H4 (cell line): ENCODE results near the gene ZNF555. TPM values are rescaled to one million over a fixed set of nuclear protein-coding genes. Genes with fewer than 3 reads are reported as not detected.
"Not testable (repeated sequence)": the region's sequence is repeated elsewhere in the genome, so short reads cannot be mapped to it uniquely, and the experiment has no call there.

Source experiments
- DNase-seq: peaks from one replicate; pipeline ENCODE4 v3.0.0-alpha.2; 2015; ENCODE audit warnings: low spot score
- total RNA-seq: library from RNA; depleted of rRNA; stranded (reverse); fragments of >200 nt; shearing (Covaris generic); gene quantifications from 2 replicates; pipeline ENCODE4 v1.2.3, GENCODE V29; 2014; rRNA removed

The ZNF555 gene
- 3.0 and 4.8 TPM in 2 replicates for total RNA-seq

DNA sequence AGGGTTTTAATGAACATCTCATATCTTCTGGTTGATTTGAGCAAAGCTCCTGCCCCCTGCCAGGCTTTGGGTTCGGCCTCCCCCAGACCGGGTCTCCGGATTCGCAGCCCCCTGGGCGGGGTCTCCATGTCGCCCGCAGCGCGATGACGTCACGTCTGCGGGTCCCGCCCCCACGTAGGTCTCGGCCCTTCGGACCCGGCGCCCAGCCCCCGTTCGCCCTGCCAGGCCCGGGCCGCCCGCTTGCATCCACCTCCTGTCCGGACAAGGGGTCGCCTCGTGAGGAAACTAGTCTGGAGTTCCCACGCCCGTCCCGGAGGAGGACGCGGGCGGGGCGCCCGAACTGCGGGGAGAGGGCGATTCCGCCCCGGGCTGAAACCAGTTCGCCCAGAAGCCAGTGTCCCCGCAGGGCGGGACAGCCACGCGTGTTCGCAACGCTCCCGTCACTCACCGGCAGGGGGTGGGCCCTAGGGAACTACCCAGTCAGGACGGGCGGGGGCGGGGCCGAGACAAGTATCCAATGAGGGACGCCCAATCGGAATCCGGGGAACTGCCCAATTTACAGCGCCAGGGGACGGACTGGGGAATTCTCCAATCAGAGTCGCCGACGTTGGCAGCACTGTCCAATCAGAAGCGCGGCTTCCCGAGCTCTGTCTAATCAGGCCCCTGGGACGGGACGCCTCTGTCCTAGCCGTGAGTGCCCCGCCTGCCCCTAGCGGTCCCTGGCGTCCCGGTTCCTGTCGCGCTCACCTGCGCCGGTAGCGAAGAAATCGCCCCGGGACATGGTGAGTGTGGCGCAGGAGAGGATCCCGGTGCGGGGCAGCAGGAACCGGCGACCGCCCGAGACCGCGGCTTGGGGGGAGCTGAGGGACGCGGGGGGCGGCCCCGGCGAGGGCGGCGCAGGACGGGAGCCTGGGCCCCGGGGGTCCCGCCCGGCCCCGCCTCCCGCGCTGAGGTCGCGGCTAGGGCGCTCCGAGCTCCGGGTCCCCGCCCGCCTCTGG, at the start of gene ZNF555:
Gene ZNF555, plus strand, starts transcription at position 682 of the 998 bp plus-strand sequence. Its CDS starts 98 bp downstream, at position 780.
- DNase-seq, result peak; percentile 97

DNA sequence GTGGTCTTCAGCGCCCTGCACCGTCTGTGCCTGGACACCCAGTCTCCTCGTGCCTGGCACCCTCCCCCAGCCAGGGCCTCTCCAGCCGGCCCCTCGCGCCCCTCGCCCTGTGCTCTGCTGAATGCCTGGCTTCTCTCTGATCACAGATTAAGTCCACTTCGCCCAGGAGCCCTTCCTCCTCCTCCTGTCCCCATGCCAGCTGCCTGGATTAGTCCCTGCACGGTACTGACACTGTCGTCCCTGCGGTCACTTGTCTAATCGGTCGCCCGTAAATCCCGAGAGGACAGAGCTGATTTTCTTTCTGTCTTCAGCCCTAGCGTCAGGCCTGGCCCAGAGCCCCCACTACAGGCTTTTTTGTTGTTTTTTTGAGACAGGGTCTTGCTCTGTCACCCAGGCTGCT, 49.4 kb upstream of the ZNF555 start:
- no peak for DNase-seq

DNA sequence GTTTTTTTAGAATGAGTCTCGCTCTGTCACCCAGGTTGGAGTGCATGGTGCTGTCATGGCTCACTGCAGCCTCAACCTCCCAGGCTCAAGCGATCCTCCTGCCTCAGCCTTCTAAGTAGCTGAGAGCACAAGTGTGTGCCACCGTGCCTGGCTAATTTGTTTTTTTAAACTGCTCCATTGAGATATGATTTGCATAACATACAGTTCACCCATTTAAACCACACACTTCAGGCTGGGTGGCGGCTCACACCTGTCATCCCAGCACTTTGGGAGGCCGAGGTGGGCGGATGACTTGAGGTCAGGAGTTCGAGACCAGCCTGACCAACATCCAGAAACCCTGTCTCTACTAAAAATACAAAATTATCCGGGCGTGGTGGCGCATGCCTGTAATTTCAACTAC, 48.6 kb upstream of the ZNF555 start:
- DNase-seq, result not testable (repeated sequence)

DNA sequence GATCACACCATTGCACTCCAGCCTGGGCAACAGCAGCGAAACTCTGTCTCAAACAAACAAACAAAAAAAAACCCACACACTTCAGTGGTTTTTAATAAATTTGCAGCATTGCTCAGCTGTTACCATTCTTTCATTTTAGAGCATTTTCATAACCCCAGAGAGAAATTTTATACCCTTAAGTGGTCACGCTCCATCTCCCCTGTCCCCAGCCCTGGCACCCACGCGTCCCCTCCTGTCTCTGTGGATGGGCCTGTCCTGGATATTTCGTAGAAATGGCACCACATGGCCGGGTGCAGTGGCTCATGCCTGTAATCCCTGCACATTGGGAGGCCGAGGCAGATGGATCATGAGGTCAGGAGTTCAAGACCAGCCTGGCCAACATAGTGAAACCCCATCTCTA, 48.1 kb upstream of the ZNF555 start:
- DNase-seq, result no peak

DNA sequence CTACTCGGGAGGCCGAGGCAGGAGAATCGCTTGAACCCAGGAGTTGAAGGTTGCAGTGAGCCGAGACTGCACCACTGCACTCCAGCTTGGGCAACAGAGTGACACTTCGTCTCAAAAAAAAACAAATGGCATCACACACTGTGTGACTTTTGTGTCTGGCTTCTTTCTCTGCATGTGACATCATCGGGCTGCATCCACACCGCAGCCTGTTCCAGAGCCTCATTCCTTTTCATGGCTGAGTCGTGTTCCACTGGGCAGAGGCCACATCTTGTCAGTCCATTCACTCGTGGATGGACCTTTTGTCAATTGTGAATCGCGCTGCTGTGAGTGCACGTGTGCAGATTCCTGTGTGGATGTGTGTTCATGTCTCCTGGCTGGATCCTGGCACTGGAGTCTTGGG, 47.7 kb upstream of the ZNF555 start:
- DNase-seq, result no peak

DNA sequence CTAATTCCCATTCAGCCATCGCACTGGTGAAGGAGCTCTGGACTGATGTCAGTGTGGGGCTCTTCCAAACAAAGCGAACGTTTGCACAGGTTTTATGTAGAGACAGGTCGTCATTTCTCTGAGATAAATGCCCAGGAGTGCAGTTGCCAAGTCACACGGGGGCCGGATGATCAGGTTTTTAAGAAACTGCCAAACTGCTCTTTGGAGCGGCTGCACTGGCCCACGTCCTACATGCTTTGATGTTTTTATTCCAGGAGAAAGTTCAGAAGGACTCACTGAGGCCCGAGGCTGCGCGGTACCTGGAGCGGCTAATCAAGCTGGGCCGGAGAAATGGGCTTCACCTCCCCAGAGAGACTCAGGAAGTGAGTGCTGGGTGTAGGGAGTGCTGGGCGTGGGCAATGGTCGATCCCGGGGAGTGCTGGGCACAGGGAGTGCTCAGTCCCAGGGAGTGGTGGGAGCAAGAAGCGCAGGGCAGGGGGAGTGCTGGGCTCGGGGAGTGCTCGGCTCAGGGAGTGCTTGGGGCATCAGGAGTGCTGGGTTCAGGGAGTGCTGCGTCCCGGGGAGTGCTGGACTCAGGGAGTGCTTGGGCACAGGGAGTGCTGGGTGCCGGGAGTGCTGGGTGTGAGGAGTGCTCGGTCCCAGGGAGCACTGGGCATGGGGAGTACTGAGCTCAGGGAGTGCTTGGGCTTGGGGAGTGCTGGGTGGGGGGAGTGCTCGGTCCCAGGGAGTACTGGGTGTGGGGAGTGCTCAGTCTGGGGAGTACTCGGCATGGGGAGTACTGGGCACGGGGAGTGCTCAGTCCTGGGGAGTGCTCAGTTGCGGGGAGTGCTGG, 45.2 kb upstream of the ZNF555 start:
- no peak for DNase-seq

DNA sequence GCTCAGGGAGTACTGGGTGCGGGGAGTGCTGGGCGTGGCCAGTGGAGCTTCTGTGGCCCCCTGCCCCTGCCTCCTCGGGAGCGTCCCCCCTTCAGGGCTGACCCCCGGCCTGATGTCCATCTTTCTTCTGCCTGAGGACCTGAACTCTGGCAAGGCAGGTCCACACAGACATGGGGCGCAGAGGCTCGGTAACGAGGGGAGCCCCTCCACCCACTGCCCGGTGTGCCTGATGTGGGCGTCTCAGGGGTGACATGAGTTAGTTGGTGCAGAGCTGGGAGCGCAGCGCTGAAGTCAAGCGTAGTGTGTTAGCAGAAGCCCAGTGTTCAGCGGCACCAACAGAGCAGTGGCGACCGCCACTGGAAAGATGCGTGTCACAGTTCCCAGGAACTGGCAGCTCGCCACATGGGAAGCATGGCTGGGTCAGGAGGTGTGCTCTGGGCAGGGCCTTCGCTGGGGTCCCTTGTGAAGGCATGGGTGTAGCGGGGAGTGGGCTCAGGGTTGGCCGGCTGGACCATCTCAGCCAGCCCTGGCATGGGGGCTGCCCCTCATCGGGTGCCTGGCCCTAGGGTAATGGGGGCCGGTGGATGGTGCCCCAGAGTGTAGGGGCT, 44.5 kb upstream of the ZNF555 start:
- no peak for DNase-seq

DNA sequence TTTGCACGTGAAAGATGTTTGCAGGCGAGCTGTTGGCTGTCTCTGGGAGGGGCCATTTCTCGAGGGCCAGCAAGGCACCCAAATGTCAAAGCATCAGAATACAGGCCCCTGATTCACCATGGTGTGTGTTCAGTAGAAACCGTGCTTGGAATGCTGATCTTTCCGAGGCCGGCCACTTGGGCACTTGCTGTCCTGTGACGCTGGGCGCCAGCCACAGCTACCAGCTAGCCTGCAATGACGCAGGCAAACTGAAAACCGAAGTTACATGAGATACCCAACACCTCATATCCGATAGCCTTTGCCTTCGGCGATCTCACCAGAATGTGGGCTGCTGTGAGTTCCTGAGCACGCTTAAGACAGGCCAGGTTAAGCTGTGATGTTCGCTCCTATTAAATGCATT, 44.0 kb upstream of the ZNF555 start:
- DNase-seq, result no peak

DNA sequence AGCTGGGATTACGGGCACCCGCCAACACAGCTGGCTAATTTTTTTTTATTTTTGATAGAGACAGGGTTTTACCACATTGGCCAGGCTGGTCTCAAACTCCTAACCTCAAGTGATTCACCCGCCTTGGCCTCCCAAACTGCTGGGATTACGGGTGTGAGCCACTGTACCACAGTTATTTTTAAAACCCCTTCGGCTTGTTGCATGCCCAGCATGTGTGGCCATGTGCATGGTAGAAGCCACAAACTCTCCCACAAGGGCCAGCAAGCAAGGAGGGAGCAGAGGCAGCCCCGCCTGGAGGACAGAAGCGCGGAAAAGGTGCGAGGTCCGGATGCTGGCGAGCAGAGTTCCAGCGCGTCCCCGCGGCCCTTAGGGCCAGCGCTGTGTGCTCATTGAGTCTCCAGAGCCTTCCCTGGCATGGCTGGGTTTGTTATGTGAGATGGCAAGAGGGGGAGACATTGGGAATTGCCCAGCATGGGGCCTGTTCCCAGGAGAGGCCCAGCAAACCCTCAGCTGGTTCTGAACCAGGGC, 43.1 kb upstream of the ZNF555 start:
- no peak for DNase-seq

DNA sequence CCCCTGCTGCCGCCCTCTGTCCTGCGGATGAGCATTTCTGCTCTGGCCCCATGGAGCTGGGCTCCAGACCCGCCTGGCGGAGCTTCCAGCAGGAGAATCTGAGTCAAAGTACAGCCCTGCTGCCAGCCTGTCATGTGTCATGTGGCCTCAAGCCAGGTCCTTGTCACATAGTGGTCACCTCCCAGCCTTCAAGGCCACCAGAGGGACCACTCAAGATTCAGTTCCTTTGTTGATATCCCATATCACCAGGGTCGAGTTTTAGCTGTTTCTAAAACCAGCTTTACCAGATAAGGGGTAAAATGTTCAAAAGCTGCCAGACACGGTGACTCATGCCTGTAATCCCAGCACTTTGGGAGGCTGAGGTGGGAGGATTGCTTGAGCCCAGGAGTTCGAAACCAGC, 42.5 kb upstream of the ZNF555 start:
- DNase-seq, result no peak

DNA sequence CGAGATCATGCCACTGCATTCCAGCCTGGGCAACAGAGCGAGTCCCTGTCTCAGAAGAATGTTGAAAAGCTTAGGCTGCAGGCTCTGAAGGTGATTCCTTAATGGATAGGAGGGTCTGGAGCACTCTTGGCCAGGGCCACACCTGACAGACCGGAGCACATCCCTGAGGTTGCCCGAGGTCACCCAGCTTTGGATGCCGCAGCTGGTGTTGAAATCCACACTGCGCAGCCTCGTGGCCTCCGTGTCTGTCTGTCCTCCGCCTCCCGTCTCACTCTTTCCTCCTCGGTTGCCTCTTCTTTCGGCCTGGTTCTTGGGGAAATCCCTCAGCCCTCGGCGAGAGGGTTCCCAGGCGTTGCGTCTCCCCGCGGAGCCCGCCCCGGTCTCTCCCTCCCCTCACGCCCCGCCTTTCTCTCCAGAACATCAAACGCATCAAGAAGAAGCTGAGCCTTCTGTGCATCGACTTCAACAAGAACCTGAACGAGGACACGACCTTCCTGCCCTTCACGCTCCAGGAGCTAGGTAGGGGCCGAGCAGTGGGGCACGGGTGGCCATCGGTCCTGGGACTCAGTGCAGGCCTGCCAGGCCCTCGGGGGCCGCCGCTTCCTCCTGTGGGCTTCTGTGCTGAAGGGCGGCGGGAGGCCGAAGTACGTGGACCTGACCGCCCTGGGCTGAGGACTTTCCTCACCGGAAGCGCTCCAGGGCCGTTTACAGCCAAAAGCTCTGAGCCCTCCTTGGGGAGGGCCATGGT, 41.8 kb upstream of the ZNF555 start:
- no peak for DNase-seq

DNA sequence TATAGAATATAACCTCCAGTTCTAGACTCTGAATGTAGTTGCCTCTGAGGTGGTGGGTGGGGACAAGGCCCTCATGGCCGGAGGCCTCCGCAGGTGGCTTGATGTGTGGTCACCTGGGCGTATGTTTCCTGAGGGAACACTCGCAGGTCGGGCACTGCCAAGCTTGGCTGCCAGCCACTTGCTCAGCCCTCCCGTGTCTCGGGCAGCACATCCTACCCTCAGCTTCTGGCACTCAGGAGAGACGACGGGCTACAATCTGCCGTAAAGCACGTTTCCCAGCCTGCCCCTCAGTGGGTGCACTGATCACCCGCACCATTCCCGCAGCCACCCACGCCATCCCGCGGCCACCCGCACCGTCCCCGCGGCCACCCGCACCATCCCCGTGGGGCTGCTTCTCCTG, 40.8 kb upstream of the ZNF555 start:
- DNase-seq, result no peak

DNA sequence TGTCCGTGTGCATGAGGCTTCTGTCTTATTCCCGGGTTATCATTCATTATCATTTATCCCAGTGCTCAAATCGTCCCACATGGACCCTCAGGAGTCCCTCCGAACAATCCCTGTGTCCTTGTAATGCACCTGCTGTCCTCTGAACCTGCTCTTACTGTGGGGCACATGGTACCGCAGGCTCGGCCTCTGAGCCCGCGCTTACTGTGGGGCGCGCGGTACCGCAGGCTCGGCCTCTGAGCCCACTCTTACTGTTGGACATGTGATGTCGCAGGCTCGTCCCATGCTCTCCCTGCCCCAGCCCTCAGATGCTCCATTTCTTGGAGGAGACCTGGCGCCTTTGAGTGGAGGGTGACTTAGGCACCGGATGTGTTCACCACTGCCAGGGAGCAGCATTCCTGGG, 38.4 kb upstream of the ZNF555 start:
- no peak for DNase-seq

DNA sequence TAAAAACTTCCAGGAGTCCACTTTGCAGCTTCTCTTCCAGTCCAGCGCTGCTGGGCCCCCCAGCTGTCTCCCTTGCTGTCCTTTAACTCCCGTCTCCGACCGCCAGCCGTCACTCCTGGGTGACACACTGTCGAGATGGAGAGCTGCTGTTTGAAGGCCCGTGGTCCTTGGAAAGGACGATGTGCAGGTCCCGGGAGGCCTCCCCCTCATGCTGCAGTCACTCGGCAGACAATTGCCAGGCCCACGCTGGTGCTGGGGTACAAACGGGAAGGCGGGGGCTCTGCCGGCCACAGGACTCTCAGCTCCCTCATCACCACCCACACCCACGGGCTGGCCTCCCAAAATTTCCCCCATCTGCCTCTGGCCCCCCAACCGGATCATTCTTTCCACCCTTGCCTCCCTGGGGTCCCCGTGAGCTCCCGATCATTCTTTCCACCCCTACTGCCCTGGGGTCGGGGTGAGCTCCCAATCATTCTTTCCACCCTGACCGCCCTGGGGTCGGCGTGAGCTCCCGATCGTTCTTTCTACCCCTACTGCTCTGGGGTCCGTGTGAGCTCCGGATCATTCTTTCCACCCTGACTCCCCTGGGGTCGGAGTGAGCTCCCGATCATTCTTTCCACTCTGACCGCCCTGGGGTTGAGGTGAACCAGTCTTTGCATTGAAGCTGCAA, 37.7 kb upstream of the ZNF555 start:
- DNase-seq, result no peak

DNA sequence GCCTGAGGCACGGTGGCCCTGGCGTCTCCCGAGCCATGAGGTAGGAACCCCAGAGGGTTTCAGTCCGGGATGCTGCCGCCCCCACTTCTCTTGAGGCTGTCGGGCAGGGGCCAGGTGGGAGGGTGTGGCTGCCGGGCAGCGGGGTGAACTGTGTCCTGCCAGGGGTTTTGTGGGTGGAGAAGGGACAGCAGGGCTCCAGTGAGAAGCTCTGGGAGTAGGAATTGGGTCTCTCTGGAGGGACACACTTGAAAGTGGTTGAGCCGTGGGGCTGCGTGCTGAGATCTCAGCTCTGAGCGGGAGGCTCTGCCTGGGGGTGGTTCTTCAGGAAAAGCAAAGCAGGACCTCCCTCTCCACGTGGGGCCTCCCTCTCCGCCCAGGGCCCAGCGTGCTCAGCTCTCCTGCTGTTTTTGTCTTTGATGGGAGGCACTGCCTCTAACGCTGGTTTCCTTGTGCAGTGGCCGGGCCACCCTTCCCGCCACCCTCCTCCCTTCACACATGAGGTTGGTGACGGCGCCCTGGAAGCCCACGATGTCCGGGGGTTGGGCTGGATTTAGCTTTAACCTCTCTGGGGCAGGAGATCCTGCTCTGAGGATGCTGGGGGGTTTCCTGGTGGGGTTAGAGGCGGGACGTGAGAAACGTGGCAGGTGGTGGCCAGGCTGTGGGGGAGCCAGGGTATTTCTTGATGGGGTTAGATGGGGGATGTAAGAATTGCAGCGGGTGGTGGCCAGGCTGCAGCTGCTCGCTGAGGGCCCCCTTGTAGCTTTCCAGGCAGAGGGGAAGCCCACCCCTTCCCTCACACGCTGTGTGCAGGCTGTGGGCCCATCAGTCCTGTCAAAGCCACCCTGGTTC, 36.9 kb upstream of the ZNF555 start:
- no peak for DNase-seq

DNA sequence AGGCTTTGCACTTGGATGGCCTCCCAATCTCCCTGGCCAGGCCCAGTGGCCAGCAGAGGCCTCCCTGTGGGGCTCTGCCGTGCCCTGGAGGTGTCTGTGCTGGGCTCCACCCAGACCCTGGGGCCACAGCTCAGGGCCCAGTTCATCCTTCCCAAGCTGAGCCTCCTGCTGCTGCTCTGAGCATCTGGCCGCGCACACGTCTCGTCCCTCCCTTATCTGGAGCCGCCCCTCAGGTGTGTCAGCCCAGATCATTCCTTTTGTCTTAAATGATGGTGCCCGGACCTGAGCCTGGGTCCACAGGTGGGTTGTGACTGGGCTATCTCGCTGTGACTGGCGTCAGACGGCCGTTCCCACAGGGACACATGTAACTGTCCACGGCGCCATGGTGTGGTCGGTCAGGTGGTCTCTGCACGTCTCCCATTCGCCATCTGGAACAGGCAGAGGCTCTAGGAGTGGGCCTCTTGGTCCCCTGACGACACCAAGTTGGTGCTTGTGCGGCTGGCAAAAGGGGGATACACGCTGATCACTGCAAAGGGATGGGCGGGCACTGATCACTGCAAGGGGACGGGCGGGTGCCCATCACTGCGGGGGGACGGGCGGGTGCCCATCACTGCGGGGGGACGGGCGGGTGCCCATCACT, 35.9 kb upstream of the ZNF555 start:
- DNase-seq, result no peak

DNA sequence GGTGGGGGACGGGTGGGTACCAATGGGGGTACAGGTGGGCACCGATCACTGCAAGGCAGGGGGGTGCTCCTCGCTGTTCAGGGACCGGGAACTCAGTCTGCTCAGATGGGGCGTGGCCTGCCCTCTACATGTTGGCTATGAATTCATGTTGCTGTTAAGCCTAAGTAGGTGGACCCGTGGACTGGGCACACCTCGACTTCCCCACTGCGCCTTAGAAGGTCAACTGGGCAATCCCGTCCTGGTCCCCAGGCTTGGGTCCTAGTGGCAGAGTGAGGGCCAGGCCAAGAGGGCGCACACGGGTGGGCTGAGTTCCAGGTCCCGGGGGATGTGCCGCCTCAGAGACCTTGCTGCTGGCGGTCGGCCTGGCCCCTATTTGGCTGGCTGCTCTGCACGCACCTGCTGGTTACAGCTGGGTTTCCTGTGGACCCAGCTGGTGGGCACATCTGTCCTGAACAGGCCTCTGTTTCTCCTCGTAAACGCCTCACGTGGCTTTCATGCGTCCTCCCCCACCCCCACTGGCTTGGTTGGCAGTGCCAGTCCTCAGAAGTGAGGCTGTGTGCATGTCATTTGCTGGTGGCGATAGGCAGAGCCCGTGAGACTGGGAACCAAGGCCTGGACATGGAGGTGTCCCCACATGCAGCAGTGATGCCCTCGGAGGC, 35.2 kb upstream of the ZNF555 start:
- no peak for DNase-seq

DNA sequence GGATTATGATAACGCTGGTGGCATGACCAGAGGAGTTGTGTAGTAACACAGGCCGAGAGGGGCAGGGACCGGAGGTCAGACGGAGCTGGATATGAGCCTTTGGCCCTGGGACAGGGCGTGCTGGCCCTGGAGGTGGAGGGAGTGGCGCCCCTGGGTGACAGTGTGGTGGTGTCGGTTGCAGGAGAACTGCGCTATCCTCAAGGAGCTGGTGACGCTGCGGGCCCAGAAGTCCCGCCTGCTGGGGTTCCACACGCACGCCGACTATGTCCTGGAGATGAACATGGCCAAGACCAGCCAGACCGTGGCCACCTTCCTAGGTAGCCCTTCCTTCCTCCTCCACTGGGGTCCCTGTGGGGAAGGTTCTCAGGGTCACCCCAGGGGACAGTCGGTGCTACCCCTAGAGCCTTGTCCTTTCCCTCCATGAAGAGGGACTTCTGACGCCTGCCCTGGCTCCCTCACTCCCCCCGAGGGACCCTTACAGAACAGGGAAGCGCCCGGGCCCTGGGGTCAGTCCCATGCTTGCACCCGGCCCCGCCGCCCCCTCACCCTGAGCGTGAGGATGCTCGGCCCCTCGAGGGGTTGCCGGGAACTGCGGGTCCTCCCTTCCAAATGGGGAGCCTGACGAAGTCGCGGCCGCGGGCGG, 34.4 kb upstream of the ZNF555 start:
- DNase-seq, result no peak
